Measurements from ENCODE around the gene RNF214.

DNA sequence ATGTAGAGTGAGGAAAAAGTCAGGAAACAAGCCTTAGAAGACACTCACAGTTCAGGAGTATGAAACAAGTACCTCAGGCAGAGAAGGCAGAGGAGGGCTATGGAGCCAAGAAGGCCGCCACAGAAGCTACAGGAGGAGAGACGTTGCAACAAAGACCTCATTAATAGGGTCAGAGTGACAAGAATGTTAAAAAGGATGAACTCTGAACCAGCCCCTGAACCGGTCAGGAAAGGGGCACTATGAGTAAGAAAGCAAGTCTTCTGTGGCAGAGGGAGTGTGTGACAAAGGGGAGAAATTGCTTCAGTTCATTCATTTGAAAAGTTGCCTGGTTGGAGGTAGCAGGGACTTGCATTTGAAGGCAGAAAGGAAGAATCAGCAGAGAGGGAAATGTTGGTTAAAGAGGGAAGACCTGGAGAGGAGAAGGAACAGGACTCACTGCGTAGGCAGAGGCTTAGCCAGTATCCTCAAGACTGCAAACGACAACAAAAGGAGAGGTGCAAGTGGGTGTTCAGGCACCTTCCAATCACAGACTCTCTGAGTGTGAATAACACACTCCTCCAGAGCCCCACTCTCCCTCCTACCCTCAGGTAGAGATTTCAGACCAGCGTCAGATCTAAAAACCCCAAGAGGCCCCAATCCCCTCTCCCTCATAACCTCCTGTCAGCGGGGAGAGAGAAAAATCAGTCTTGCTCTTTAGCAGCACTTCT is 17.9 kb upstream of the RNF214 start:
- TF ChIP-seq, protein P1, sequence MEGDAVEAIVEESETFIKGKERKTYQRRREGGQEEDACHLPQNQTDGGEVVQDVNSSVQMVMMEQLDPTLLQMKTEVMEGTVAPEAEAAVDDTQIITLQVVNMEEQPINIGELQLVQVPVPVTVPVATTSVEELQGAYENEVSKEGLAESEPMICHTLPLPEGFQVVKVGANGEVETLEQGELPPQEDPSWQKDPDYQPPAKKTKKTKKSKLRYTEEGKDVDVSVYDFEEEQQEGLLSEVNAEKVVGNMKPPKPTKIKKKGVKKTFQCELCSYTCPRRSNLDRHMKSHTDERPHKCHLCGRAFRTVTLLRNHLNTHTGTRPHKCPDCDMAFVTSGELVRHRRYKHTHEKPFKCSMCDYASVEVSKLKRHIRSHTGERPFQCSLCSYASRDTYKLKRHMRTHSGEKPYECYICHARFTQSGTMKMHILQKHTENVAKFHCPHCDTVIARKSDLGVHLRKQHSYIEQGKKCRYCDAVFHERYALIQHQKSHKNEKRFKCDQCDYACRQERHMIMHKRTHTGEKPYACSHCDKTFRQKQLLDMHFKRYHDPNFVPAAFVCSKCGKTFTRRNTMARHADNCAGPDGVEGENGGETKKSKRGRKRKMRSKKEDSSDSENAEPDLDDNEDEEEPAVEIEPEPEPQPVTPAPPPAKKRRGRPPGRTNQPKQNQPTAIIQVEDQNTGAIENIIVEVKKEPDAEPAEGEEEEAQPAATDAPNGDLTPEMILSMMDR (IDR thresholded peaks at IDR 0.05; ENCODE audit: low read depth, low read length, poor library complexity, severe bottlenecking) = no peak
- no peak for TF ChIP-seq EZH2phosphoT487 (IDR thresholded peaks at IDR 0.05; ENCODE audit: borderline replicate concordance, low read length)
